Ammon's horn (tissue), 1 donor: Measurements from ENCODE around the gene NRXN3.

ENCODE experiments used
- DNase-seq: peaks from one replicate; pipeline ENCODE4 v3.0.0-alpha.2; 2016; ENCODE audit warnings: low spot score

Gene NRXN3

DNA sequence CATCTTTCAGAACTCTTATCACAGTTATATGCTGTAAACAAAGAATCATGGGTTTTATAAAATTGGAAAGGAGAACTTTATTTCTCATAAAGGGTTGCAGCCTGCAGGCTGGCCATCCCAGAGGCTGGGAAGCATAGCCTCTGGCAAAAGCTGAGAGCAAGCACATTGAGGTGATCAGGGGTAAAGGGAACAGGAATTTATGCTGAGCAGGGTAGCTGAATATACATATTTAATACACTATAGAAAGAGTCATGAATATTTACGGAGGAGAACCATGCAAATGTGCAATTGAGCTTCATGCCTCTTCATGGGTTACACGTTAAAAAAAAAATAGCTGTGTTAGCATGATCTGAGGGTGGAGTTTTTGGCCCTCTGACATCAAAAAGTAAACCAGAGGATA, 653.3 kb downstream of the NRXN3 start:
- no peak for DNase-seq

DNA sequence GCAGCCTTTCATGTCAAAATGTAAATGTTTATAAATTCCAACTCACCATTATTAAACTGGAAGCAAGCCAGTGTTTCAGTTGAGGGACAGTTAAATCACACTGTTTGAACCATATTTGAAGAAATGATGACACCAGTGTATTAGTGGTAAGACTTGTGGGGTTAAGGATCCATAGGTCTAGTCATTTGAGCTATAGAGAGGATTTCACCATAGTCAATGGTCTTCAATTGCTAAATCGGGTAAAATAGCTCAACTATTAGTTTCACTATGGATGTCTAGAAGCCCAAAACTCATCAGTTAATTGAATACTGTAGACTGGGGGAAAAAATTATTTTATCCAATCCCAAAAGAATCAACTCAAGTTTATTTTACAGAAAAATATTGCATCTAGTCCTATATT, 659.1 kb downstream of the NRXN3 start:
- DNase-seq: no peak

DNA sequence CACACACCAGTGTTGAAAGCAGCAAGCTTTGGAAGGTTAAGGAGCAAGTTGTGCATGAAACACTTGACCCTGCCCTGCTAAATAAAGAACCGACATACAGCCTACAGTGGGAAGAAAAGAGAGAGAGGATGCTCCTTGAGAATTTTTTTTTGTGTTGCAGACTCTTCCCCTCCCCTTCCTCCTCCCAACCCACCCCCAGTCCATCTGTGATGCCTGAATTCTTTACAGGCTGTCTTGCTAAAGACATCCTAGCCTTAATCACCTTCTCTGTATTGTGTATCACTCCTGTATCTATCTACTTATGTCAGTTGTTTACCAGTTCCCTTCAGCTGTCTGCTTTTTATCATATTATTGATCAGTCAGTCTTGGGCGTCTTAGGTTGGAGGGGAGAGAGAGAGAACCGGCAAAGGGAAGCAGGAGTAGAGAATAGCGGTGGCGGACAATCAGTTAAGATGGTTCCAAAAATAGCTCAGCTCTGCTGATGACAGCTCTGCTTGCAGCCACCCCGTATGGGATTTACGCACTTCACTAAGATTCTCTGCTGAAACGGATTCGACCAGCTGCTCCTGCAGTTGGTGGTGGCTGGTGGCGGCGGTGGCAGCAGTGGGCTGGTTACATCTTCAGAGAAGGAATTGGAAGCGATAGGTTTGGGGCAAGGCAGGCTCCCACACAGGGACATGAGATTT, 664.7 kb downstream of the NRXN3 start:
- DNase-seq: peak; percentile 57

DNA sequence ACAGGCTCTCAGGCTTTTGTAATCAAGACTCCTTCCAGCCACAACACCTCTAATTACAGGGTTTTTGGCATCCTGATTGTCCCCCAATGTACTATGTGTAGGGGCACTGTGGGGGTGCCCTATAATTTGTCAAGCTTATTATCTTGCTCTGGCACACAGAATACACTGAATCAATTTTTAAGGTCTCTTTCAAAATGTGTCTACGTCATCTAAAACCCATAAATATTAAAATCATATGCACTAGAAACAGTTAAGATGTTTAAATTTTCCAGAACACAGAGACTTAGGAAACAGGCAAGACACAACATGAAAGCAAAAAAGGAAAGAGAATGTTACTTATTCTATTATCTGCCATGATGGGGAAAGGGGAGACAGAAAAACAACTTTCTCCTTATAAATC, 665.7 kb downstream of the NRXN3 start:
- DNase-seq: no peak

DNA sequence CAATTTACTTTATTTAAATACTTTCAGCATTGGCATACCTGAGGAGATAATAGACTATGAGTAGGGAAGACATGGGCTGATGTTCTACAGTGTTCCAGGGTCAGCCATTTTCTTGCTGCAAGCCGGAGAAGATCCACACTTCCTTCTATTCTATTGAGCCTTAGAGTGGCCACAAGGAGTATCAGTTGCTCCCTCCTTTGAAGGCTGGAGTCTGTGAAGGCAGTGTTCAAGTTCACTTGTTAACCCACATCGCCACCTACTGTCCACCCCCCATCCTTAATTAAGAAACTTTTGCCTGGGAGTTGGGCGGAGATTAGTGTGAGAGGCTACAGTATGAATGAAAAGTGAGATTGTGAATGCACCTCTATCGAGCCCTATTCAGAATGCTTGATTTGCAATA, 666.6 kb downstream of the NRXN3 start:
- peak; percentile 82 for DNase-seq

DNA sequence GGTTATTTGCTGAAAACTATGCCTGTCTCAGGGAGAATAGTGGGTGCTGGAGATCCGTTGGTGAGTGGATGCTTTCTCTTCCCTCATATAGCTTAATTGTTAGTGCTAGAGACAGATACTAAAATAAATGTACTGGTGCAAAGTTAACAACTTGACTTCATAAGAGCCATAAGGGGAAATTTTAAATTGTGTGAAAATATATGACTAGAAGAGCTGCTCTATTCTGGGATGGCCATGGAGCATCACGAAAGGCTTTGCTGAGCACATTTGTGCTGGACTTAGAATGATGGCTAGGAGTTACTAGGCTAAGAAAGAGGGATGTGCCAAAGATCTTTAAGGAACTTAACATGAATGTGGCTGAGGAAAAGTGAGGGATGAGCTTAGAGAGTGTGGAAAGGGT, 668.8 kb downstream of the NRXN3 start:
- DNase-seq: no peak

DNA sequence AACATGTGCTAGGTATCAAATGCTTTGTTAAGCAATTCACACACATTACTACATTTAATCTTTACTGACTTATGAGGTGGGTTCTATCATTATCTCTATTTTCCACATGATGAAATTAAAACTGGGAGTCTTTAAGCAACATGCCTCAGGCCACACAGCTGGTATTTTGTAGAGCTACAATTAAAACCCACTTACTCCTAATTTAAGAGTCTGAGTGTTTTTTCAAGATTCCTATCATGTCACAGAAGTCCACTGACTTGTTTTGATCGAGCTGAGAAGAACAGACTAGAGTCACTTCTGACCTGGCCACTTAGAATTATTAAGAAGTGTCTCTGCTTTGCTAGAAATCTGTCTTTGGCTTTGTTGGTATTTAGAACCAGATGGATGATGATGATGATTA, 670.7 kb downstream of the NRXN3 start:
- DNase-seq: no peak

DNA sequence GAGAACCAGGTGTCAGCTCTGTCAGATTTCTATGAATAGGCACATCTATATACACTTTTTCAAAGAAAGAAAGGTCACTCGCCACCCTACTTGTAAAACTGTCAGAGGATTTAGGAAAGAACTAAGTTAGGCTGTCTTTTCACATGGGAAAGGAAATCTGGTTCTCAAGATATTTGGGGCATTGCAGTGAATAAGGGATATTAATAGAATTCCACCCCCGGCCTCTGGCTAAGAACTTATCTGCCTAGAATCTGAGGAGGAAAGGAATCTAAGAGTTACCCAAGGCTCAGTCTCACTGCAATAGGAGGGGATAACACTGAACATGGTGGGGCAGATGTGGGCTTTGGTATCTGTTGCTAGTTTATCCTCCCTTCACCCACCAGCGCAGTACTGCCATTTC, 677.6 kb downstream of the NRXN3 start:
- DNase-seq: no peak

DNA sequence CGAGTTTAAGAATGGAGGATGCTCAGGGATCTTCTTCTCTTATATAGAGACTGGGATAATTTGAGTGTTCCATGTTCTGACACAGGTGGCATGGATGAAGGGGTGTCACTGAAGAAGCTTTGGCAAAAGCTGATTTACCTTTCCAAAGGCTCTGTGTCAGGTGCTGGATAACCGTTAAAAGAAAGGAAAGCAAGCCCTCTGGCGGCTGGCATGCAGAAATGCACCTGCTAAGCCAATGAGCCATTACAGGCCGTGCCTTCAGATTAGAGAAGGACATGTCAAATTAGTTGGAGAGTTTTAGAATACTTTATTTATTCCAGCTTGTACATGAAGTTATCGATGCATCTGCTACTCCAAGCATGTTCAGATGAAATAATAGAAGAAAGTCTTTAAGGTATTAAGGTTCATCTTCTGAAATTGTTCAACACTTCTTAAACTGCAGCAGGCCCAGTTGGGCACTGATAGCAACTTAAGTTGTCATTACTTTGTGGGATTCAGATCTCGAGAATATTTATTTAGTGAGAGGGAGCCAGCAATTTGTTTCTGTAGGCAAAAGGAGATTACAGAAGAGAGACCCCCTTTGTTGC, 678.2 kb downstream of the NRXN3 start:
- peak; percentile 60 for DNase-seq

DNA sequence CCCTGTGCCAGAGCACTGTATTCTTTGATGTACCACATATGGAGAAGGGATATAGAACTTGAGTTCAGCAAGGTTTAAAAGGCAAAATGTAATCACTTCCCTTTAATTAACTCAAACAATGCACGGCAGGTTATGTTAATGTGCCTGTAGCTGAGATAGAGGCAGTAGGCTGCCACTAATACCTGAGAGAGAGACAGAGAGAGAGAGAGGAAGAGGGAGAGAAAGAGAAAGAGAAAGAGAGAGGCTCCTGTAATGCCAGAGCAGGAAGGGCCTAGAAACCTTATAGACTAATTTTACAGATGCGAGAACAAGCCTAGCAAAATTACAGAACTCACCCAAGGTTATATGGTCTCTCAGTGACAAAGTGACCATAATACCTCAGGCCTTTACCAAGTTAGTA, 679.8 kb downstream of the NRXN3 start:
- DNase-seq: no peak

DNA sequence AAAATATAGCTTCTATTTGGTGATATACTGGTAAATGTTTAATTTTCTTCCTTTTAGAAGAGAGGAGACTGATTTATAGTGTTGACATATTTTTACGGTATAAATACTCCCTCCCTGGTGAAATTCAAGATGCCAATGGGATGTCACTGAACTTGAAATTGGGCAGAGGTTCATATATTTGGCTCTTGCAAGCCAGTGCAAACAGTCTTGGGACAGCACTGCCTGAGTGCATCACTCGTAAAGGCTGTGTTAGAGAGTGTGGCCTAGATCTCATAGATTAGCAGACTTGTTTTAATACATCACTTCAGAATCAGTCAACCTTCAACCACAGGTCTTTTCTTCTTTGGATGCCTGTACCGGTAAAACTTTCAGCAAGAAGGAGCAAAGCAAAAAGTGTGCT, 681.0 kb downstream of the NRXN3 start:
- no peak for DNase-seq

DNA sequence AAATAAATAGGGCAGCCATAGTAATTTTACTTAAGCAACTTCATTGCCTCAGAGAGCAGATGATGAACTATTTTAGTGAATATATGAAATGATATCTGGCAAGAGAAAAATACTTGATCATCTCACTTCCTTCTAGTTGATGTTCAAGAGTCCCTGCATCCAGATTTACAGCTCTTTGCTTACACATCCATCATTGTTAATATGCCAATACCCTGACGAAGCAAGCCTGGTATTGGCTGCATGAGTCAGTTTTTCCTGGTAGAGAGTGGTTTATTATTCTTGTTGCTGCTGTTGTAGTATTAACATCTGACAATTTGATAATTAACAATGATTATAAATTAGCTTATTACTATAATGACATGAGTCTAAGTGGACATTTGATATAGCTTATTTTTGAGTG, 681.9 kb downstream of the NRXN3 start:
- no peak for DNase-seq

DNA sequence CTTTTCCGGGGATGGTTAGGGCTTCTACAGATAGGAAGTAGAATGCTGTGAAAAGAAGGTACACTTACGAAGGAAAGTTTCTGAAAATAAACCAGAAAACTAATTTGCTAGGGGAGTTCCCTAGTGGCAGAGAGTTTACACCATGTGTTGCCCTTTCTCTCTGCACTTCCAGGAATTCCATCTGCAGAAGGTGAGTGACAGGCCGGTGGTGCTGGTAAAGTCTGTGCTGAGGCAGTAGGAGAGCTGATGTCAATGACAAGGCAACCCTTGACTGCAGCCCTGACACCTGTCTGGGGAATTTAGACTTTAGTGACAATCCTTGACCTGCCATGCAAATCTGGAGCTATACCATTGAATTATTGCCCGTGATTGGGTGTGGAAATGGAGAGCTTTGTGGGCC, 687.8 kb downstream of the NRXN3 start:
- no peak for DNase-seq

DNA sequence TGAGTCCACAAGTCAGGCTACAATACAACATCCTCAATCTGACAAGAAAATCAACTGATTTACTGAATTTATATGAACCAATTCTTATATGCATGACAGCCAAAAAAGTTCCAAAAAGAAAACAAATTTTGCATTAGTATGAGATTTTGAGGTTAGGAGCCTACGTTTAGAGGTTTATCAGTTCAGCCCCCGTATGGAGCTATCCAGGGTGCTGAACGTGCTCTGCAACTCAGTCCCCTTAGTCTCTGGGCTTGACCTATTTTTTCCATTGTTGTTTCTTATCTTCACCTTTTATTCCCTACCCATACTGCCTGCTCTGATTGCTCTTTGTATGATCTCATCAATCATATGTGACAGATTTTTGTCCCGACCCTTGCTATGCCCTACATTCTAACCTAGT, 693.0 kb downstream of the NRXN3 start:
- DNase-seq: no peak

DNA sequence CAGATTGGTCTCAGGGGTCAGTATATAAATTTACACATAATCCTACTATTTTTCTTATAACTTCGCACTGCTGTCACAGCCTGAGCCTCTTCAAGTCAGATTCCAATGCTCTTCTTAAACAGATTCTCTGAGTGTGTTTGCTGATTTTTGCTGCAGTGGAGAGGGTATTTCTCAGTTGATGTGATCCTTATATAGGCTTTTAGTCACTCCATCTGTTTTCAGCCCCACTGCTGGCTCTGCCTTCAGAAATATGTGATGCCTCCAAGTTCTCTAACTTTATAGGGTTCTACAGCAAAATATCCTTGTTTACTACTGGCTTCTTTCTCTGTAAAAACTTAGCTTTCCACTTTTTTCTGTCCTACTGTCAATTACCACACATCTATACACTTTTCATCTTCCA, 702.7 kb downstream of the NRXN3 start:
- DNase-seq: no peak

DNA sequence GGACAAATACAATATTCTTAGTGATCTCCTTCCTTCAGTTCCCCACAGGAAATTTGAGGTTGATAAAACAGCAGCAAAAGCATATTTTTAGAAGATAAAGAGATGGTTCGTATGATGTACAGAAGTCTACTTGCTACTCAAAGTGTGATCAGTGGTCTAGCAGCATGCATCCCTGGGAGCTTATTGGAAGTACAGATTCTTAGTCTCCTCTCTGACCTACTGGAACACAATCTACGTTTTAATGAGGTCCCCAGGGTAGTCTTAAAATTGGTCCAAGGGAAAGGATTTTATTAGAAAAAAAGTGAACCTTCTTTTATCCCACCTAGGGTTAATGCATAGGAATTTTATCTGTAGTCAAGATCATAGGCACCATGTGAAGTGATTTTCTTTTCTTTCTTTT, 703.4 kb downstream of the NRXN3 start:
- no peak for DNase-seq

DNA sequence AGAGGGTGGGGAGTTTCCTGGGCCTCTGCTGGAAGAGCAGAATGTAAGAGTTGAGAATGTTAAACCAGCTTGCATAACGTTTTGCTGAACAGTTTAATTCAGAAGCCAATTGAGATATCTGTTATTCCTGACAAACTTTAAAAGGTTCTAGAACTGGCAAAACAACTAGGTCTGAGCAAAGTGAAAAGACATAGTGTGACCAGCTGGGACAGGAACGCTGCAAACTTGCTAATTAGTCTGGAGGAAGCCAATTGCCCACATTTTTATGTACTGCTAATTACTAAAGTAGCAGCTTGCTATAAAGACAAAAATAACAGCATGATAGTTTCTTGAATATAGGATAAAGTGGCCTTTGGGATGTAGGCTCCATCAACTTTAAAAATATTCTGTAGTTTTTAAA, 704.9 kb downstream of the NRXN3 start:
- no peak for DNase-seq

DNA sequence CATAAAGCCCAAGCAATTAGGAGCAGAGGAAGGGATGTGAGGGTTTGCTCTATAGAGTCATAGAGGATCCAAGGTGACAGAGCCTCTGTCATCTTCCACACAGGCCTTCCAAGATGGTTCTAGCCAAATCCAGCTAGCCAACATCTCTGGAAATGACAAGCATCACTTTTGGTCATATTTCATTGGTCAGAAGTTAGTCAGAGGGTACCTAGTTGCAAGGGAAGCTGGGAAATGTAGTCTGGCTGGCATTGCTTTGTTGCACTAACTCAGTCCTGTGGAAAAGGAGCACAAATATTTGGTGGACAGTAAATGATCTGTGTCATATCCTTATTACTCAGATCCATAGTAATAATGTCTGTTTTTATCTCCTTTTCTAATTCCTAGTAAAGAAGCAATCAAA, 715.7 kb downstream of the NRXN3 start:
- no peak for DNase-seq

DNA sequence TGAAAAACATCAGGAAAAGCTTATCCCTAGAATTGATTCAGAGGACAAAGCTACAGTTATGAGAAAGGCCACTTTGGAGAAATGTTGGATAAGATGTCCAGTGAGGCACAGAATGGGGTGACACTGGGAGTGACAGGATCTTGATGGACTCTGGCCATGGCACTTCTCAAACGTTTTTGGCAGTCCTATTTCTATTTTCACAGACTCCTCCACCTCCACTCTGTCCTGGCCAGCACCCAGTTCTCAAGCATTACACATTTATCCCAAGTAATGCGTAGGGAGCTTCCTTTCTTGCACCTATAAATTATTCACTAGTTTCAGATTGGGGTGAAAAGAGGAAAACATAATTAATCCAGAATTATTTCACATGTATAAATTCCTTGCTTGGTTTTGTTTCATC, 727.3 kb downstream of the NRXN3 start:
- DNase-seq: no peak

DNA sequence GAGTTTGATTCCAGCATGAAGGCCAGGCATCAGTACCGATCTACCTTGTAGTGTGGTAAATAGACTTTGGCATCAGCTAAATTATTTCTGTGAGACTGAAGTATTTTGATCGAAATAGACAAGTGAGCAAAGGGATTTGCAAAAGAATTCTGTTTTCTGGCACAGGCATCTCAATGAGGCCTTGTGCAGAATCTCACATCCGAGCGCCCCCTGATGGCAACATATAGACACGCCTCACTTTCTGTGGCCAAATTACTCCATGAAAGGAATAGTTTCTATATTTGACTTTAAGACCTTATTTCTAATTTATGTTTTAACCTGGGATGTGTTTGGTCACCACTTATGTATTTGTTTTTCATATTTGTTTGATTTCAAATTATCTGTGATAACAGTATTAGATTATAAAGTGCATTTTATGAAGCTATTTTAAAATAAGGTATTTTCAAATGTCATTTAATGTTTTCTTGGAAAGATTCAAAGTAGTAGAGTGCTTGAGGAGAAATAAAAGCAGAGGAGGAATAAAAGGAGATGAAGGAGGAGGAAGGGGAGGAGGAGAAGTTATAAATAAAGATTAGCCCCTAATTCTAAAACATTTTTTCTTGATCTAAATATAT, 731.9 kb downstream of the NRXN3 start:
- DNase-seq: peak; percentile 80

DNA sequence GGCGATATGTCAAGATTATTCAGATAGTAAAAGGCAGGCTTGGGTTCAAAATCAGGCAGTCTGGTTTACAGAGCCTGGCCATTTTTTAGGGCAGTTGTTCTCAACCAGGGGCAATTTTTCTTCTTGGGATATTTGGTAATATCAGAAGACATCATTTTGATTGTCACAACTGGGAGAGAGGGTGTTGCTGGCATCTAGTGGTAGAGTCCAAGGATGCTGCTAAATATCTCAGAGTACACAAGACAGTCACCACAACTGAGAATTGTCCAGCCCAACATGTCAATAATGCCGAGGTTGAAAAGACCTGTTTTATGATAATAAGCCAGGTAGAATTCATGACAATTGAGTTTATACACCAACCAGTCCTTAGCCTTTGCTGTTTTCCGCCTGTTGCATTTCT, 733.9 kb downstream of the NRXN3 start:
- DNase-seq: peak; percentile 27

DNA sequence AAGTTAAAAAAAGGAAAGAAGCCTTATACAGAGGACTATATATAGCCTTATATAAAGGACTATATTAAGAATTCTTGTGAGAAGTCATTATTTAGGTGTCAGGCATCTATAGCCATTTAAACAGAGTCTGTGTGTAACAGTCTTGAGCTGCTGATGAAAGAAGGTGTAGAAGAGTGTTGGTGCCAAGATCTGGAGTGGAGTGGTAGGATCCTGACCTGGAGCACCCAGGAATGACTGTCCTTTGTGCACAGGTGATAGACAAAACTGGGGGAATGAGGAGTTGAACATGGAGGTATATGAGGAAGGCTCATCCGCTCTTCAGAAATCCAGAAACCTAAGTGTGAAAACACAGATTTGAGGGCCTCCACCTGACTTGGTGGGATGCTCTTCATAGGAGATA, 747.3 kb downstream of the NRXN3 start:
- no peak for DNase-seq

DNA sequence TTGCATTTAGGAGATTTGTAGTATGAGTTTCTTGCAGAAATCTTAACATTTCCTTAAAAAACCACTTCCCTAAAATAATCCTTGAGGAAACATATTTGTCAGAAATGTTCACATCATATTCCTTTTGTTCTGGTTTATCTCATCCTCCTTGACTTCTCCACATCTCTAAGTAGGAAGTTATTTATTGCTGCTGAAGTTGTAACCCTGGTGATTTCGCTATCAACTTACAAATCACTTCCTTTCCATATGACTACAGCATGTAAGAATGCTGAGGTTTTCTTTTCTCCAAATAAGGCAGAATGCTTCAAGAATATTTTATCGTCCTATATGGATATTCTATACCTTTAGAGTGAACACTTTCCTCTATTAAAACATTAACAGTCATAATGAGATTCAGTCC, 751.7 kb downstream of the NRXN3 start:
- DNase-seq: no peak

DNA sequence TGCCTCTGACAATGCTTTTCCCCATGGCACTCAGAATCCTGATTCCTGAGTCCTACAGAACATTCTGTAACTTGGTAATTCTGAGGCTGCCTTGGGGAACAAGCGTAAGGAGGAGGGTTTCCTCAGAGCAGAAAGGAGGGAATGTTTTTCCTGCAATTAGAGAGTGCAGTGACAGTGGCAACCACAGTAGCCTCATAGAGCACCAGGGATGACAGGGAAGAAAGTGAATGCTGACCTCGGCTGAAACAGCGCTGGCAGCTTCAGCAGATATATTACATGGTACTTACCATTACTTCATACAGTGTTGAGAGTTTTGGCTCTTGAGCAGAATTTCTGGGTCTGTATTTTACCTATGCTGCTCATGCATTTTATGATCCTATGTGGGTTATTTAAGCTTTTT, 757.1 kb downstream of the NRXN3 start:
- no peak for DNase-seq
